ENCODE measurements around the gene ARID1A.
"Not testable (repeated sequence)": the region's sequence is repeated elsewhere in the genome, so short reads cannot be mapped to it uniquely, and the experiment has no call there.

Gene ARID1A

DNA sequence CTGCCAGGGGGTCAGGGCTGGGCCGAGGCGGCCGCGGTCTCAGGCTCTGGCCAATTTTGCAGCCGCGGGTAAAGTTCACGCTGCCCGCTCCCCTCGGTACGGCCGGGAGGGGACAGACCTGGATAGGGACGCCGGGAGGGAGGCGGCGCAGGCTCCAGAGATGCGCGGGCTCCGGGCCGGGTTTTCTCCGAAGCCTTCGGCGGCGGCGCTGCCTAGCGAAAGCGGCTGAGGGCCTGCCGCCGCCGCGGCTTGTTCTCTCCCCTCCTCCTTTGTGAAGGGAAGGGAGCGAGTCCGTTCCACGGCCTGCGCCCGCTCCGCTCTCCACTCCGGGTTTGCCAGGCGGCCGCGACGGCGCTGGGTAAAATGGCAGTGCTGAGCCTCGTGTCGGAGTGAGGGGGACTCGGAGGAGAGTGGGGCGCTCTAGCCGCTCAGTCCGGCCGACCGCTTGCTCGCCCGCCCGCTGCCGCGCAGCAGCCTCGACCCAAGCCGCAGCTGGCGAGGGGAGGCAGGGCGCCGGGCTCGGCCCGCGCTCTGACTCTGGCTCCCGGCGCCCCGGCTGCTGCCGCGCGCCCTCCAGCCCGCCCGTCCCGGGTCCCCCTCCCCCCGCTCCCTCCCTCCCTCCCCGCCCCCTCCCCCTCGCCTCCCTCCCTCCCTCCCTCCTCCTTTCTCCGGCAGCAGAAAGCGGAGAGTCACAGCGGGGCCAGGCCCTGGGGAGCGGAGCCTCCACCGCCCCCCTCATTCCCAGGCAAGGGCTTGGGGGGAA, at the start of gene ARID1A:
ARID1A (plus strand) TSS at position 660 of the 763 bp plus-strand sequence. CDS start 389 bp downstream, outside the sequence.
- DNase-seq (ENCODE audit: low read depth, low spot score): peak; percentile 97

DNA sequence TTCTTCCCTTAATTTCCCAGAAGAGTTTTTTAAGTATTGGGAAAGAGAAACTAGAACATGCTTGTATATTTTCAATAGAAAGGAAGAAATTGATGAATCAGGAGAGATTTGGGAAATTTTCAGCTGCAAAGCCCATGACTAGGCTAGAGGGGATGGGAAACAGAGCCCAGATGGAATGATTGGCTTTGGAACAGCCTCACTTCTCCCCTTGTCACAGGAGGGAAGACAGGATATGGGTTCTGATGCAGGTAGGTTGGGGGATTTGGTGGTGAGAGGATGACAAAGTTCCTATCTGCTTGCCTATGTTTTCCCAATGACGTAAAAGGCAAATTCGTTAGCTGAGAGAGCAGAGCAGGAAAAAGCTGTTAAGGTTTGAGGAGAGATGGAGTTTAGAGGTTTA, 31.0 kb upstream of the ARID1A start:
- DNase-seq (ENCODE audit: low read depth, low spot score): no peak

DNA sequence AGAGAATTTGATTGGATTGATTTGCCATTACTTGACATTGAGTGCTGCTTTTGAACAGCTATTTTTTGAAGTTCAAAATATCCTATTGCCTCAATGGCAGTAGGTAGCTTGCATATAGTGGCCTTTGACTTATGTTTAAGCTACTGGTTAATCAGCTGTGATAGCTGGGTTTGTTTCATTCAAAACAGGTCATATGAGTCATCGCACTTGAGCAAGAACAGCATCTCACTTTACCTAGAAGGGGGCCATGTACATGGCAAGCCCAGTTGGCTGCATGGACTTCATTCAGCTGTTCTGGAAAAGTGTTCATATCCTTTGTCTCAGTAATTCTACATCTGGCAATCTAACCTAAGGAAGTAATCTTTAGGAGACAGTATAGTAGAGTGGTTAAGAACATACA, 29.0 kb upstream of the ARID1A start:
- DNase-seq (ENCODE audit: low read depth, low spot score): no peak

DNA sequence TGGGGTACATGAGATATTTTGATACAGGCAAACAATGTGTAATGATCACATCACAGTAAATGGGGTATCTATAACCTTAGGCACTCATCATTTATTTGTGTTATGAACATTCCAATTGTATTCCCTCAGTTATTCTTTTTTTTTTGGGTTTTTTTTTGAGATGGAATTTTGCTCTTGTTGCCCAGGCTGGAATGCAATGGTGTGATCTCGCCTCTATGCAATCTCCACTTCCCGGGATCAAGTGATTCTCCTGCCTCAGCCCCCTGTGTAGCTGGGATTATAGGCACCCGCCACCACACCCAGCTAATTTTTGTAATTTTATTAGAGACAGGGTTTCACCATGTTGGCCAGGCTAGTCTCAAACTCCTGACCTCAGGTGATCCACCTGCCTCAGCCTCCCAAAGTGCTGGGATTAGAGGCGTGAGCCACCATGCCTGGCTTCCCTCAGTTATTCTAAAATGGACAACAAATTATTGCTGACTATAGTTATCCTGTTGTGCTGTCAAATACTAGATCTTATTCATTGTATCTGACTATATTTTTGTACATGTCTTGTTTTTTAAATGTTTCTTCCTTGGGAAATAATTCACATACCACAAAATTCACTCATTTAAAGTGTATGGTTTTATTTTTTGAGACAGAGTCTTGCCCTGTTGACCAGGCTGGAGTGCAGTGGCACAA, 27.6 kb upstream of the ARID1A start:
- DNase-seq (ENCODE audit: low read depth, low spot score): not testable (repeated sequence)

DNA sequence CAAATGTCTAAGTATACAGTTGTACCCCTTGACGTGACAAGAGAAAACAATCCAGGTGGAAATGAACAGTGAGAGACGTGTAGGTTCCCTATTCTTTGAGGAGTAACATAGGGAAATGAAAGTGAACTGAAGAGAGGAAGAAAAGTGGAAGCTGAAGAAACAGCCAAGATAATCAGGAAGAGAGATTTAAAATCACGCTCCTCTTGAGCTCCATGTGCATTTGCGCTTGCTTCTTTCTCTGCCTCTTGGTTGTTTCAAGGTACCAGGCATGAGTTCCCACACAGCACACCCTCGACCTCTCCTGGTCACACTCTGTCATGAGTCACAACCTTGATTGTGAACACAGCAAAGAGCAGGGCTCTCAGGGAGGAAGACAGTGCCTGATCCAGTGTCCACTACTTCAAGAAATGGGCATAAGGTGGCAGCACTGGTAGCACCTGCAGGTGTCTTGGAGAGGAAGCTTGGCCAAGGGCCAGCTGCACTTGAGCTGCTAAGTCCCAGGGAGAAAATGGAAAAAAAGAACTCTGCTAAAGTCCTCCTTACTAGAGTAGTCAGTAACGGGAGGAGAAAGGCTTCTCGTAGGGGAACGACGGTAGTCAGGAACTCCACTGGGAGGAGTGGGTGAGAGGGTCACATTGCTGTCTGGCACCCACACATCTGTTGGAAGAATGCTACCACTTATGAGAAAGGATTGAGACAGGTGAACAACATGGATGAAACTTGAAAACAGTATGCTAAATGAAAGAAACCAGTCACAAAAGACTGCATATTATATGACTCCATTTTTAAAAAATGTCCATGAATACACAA, 18.3 kb upstream of the ARID1A start:
- no peak for DNase-seq (ENCODE audit: low read depth, low spot score)

DNA sequence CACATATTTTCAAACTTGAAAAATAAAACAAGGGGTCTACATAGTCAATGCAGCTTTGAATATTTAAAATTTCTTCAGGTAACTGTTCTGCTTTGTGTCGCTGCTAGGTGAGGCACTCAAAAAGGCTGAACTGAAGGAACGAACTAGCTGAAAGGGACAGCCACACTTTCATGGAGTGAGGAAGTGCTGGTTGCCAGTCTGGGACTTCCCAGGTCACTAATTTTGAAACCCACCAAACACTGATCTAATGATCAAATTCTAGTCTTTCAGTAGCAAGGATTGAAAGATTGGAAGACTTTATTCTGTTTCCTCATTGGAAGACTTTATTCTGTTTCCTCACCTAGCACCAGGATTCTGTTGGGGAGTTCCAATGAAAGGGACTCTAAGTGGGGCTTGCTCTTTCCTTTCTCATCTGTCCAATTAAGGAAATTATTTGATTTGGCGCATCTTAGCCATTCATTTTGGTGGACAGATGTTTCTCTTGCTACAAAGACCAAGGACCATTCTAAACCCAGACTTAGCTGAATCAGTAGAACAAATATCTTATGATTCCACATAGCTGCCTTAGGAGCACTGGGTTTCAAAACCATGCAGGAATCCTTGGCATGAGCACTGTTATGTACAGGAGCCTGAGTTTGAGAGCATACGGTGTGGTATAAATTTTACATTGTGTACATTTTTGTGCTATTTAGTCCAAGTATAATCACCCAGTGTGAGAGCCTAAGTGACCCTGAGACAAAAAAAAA, 10.9 kb upstream of the ARID1A start:
- DNase-seq (ENCODE audit: low read depth, low spot score): no peak

GRCh38 chr1:26686795-26687194, 9.0 kb upstream of the ARID1A start:
- DNase-seq (ENCODE audit: low read depth, low spot score): no peak

- no peak for DNase-seq (ENCODE audit: low read depth, low spot score)
These were observed 6.3 kb upstream of the ARID1A start for GRCh38 chr1:26689504-26689903.

- no peak for DNase-seq (ENCODE audit: low read depth, low spot score)
These were observed 5.7 kb upstream of the ARID1A start for GRCh38 chr1:26690157-26690556.

DNA sequence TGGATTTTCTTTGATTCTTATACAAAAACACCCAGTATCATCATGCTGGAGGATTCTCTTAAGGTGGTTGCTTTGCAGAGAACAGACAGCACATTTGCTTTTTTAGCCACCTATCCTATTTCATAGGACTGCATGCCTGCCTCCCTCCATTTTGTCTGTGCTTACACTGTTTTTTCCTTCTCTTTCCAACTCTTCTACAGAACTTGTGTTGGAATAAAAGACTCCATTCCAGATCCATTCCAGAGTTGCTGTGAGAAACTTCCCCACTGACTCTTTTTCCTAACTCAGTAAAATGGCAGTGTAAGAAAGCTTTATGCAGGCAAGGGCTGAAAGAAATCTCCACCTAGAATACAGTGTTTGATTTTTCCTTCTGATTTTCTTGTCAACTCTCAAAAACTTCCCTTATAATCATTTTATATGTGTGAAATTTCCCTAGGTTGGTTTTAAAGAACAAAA, 5.2 kb upstream of the ARID1A start:
- DNase-seq (ENCODE audit: low read depth, low spot score): no peak

DNA sequence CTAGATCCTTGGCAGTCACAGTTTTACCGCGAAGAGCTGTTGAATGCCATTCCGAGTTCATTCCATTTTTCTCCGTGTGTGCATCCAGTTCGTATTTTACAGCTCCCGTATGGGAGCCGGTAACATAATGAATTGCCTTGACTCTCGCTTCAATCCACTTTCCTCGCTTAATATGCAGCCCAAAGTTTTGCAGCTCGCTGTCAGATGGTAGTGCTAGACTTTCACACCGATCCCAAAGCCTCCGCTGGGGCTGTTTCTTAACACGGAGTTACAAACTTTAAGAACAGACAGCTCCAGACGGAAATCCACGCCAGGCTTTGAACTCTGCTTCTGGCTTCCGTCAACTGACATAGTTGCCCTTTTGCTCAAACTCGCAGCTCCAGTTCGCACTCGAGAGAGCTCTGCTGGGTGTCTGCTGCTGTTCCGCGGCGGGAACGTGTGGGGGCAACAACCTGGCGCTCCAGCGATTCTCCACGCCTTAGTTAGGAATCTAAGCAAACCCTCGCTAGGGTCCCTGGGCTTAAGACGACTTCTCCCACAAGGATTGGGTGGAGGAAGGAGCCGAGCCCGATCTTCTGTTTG, 3.5 kb upstream of the ARID1A start:
- DNase-seq (ENCODE audit: low read depth, low spot score): peak; percentile 89

DNA sequence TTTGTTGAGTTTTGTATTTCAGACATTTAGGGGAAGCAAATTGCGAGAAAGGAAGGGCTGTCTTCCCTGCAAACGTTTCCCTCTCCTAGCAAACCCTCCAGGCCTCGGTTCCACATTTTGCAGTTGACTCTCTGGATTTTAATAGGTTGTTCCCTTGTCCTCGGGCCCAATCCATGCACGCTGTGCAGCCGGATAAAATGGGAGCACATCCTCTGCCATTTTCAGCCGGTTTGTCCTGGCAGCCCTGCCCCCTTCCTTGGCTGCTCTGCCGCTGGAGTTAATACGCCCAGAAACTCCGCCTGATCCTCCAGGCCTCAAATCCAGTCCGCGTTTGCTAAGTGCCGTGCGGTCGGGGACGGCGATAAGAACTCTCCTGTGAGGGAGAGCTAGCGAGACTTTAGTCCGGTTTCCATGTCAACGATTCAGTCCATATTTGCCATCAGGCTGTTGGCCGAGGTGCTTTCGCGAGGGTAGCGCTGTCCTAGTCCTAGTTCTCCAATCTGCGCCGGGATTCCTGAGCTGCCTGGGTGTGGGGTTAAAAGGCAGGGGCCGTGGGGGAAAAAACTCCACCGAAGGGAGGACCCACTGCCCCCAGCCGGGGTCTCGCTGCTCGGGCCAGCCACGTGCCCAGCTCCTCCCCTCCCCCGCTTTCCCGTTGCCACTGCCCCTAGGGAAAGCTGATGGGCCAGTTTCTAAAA, 2.9 kb upstream of the ARID1A start:
- DNase-seq (ENCODE audit: low read depth, low spot score): peak; percentile 96

DNA sequence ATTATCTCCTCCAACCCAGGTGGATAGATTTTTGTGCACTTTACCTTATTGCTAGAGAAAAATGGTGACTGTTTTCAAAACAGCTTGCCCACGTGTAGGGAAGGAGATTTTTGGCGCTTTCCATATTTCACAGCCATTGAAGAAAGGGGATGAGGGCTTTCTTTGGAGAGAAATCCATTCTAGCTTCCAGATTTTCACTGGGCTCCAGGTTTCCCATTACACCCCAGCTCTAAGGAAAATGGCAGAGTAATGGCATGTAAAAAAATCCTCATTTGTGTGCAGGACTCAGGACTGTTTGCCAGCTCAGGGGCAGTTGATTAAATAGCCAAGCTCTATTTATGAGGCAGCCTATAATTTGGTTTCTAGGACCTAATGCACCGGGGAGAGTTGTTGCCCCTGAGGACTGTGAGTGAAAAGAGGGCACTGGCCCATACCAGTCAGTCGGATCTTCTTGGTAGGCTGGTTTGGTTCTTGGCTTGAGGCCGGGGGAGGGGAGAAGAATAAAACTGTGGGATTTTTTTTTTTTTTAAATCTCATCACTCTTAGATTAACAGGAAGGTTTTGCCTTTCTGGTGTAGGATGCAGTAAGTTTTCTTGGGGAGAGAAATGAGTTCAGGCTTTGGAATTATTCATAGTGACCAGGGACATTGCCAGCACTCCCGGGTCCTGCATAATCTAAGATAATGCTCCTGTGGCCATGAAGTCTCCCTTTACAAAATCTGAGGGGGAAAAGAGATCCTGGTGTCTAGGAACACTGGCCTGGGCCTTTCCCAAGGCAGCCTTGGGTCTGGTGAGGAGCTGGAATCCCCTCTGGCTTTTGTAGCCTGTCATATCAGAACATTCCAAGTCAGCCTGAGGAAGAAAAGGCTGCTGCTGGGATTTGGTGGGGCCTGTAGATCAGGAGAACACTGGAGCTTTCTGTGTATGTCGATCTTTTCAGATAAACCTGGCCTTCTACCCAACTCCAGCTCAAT, 1.9 kb upstream of the ARID1A start:
- DNase-seq (ENCODE audit: low read depth, low spot score): no peak

GRCh38 chr1:26694638-26695355, 1.0 kb upstream of the ARID1A start:
- no peak for DNase-seq (ENCODE audit: low read depth, low spot score)

- no peak for DNase-seq (ENCODE audit: low read depth, low spot score)
These were observed 371 bp downstream of the ARID1A start for GRCh38 chr1:26696119-26696653.

DNA sequence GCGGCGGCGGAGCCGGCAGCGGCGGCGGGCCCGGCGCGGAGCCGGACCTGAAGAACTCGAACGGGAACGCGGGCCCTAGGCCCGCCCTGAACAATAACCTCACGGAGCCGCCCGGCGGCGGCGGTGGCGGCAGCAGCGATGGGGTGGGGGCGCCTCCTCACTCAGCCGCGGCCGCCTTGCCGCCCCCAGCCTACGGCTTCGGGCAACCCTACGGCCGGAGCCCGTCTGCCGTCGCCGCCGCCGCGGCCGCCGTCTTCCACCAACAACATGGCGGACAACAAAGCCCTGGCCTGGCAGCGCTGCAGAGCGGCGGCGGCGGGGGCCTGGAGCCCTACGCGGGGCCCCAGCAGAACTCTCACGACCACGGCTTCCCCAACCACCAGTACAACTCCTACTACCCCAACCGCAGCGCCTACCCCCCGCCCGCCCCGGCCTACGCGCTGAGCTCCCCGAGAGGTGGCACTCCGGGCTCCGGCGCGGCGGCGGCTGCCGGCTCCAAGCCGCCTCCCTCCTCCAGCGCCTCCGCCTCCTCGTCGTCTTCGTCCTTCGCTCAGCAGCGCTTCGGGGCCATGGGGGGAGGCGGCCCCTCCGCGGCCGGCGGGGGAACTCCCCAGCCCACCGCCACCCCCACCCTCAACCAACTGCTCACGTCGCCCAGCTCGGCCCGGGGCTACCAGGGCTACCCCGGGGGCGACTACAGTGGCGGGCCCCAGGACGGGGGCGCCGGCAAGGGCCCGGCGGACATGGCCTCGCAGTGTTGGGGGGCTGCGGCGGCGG, 1.0 kb downstream of the ARID1A start:
- DNase-seq (ENCODE audit: low read depth, low spot score): no peak

- DNase-seq (ENCODE audit: low read depth, low spot score): no peak
These were observed 1.7 kb downstream of the ARID1A start for GRCh38 chr1:26697431-26697977.

Measured in smooth muscle cell of the brain vasculature (primary cell).